Smooth muscle cell (in vitro differentiated cells): ENCODE results near the gene CSF2RB. TPM values are rescaled to one million over a fixed set of nuclear protein-coding genes. Genes with fewer than 3 reads are reported as not detected.

ENCODE experiments used
- DNase-seq: peaks from one replicate; lab custom pipeline; 2025; ENCODE audit not compliant: unreplicated experiment; lab: John Stamatoyannopoulos, UW
- H2AFZ ChIP-seq: fragments of 200-600 bp; sonication (generic); 2 replicates; pipeline ENCODE4 v1.6.0; 2016; ENCODE audit warnings: antibody characterized with exemption, low read depth, mild to moderate bottlenecking
- H3F3A ChIP-seq: fragments of 200-600 bp; sonication (generic); 2 replicates; pipeline ENCODE4 v1.6.0; 2017; ENCODE audit warnings: antibody characterized with exemption, low read depth
- H3K27ac ChIP-seq: fragments of 200-600 bp; sonication (generic); 2 replicates; pipeline ENCODE4 v1.5.1; 2016; ENCODE audit warnings: low read depth, mild to moderate bottlenecking
- H3K27me3 ChIP-seq: fragments of 200-600 bp; sonication (generic); 2 replicates; pipeline ENCODE4 v1.6.1; 2016; ENCODE audit warnings: low read depth, mild to moderate bottlenecking
- H3K36me3 ChIP-seq: fragments of 200-600 bp; sonication (generic); 2 replicates; pipeline ENCODE4 v1.5.1; 2016; ENCODE audit warnings: low read depth
- H3K4me1 ChIP-seq: fragments of 200-600 bp; sonication (generic); 2 replicates; pipeline ENCODE4 v1.5.1; 2016; ENCODE audit warnings: low read depth
- H3K4me2 ChIP-seq: fragments of 200-600 bp; sonication (generic); 2 replicates; pipeline ENCODE4 v1.6.0; 2016; ENCODE audit warnings: mild to moderate bottlenecking
- H3K4me3 ChIP-seq: fragments of 200-600 bp; sonication (generic); 2 replicates; pipeline ENCODE4 v1.5.1; 2016; ENCODE audit warnings: mild to moderate bottlenecking
- H3K79me2 ChIP-seq: fragments of 200-600 bp; sonication (generic); 2 replicates; pipeline ENCODE4 v1.6.0; 2016; ENCODE audit warnings: low read depth, mild to moderate bottlenecking
- H3K9ac ChIP-seq: fragments of 200-600 bp; sonication (generic); 2 replicates; pipeline ENCODE4 v1.6.0; 2016; ENCODE audit warnings: low read depth
- H3K9me3 ChIP-seq: fragments of 200-600 bp; sonication (generic); replicated peaks from 2 replicates; pipeline ENCODE4 v1.5.1; 2016; ENCODE audit warnings: low read depth
- H4K20me1 ChIP-seq: fragments of 200-600 bp; sonication (generic); 2 replicates; pipeline ENCODE4 v1.6.0; 2016; ENCODE audit warnings: low read depth
- CTCF ChIP-seq: fragments of 200-600 bp; sonication (generic); IDR thresholded peaks from 2 replicates; pipeline ENCODE4 v1.5.1; 2017; ENCODE audit warnings: borderline replicate concordance, mild to moderate bottlenecking, antibody characterized with exemption; ENCODE audit not compliant: insufficient read depth, poor library complexity, severe bottlenecking
- WGBS: methylation state at CpG from one replicate; pipeline ENCODE4 v1.1.7; 2016; ENCODE audit warnings: low lambda C conversion rate; 5-methylcytosine and 5-hydroxymethylcytosine counted together
- polyA plus RNA-seq: library from polyadenylated mRNA; unstranded; fragments of >200 nt; fragmentation: Nextera tagmentation; extraction: Ambion mirVana; gene quantifications from 2 replicates; pipeline ENCODE4 v1.2.1, GENCODE V29; 2016
- total RNA-seq: library from RNA; depleted of rRNA; stranded (reverse); fragments of >200 nt; gene quantifications from 2 replicates; pipeline ENCODE4 v1.2.3, GENCODE V29; 2014

CSF2RB gene
- total and polyA plus RNA-seq, 2 experiments from 2014 or later, result 0.43 TPM; not detected in 1

GRCh38 chr22:36955691-36956090 is 42.3 kb downstream of the CSF2RB start:
- WGBS, result 93% methylated on average over 1 of the region's 1 CpG

GRCh38 chr22:36958366-36958765 is 44.9 kb downstream of the CSF2RB start:
- Histone ChIP-seq H3K4me3 (no peak overlapping the region), H3K79me2 (no peaks in the 10 kb centered on the region), H3K9me3 (no peaks in the 10 kb centered on the region), H3K9ac (no peak overlapping the region), H4K20me1 (no peaks in the 10 kb centered on the region), H2AFZ (no peak overlapping the region), H3K36me3 (no peaks in the 10 kb centered on the region), H3K27me3 (no peaks in the 10 kb centered on the region), H3K27ac (no peak overlapping the region), H3F3A (no peaks in the 10 kb centered on the region), H3K4me2 (no peak overlapping the region), H3K4me1 (peaks cover 3% of the 10 kb centered on the region)
- TF ChIP-seq CTCF, result no peak
- WGBS, result 74% methylated on average over 2 of the region's 2 CpGs
- DNase-seq, result no peak

More at GRCh38 chr22:36955691-36956090, 42.3 kb downstream of the CSF2RB start:
- Histone ChIP-seq H3K36me3 (no peaks in the 10 kb centered on the region), H3K27ac (no peak overlapping the region), H3F3A (no peaks in the 10 kb centered on the region), H3K4me2 (no peak overlapping the region), H3K9ac (no peak overlapping the region), H3K27me3 (no peaks in the 10 kb centered on the region), H3K79me2 (no peaks in the 10 kb centered on the region), H2AFZ (no peak overlapping the region), H3K4me3 (no peak overlapping the region), H4K20me1 (no peaks in the 10 kb centered on the region), H3K9me3 (no peaks in the 10 kb centered on the region), H3K4me1 (no peaks in the 10 kb centered on the region)
- DNase-seq, result no peak
- no peak for TF ChIP-seq CTCF

GRCh38 chr22:36961626-36962025 is 48.2 kb downstream of the CSF2RB start:
- H3K36me3 ChIP-seq, result no peaks in the 10 kb centered on the region
- no peak for DNase-seq
- H3K79me2 ChIP-seq, result no peaks in the 10 kb centered on the region
- H3F3A ChIP-seq, result no peaks in the 10 kb centered on the region
- peak overlapping the region; percentile 10 for H3K27ac ChIP-seq
- 20% methylated on average over 3 of the region's 3 CpGs for WGBS
- TF ChIP-seq CTCF, result no peak
- no peaks in the 10 kb centered on the region for H4K20me1 ChIP-seq
- H3K27me3 ChIP-seq, result no peaks in the 10 kb centered on the region
- H3K9ac ChIP-seq, result no peak overlapping the region
- no peak overlapping the region for H3K4me3 ChIP-seq
- H3K4me2 ChIP-seq, result peak overlapping the region; percentile 63
- no peak overlapping the region for H2AFZ ChIP-seq
- H3K4me1 ChIP-seq, result peaks cover 3% of the 10 kb centered on the region
- H3K9me3 ChIP-seq, result no peaks in the 10 kb centered on the region

- no peak overlapping the region for H3K27ac ChIP-seq
- peaks cover 3% of the 10 kb centered on the region for H3K4me1 ChIP-seq
- no peaks in the 10 kb centered on the region for H3F3A ChIP-seq
- peak overlapping the region; percentile 41 for H2AFZ ChIP-seq
- no peaks in the 10 kb centered on the region for H3K36me3 ChIP-seq
- no peak for TF ChIP-seq CTCF
- no peak overlapping the region for H3K4me3 ChIP-seq
- DNase-seq, result no peak
- H4K20me1 ChIP-seq, result no peaks in the 10 kb centered on the region
- no peak overlapping the region for H3K4me2 ChIP-seq
- H3K79me2 ChIP-seq, result no peaks in the 10 kb centered on the region
- no peak overlapping the region for H3K9ac ChIP-seq
- 100% methylated on average over 1 of the region's 2 CpGs for WGBS
- no peaks in the 10 kb centered on the region for H3K9me3 ChIP-seq
- peaks cover under 1% of the 10 kb centered on the region for H3K27me3 ChIP-seq
Observed at GRCh38 chr22:36963302-36963701, 49.9 kb downstream of the CSF2RB start.
